KBM-7 (cell line): ENCODE results near the gene RAP1GAP2.
A peak's percentile ranks its signal among the peaks of the same experiment; 100 is the strongest.

Experiments used
- DNase-seq: peaks from one replicate; pipeline ENCODE4 v3.0.0-alpha.2; 2015
- in situ Hi-C: fragments of 300-500 bp; cut with MboI; formaldehyde crosslinking; loops from 2 replicates; pipeline ENCODE4 v1.14.3; 2020; ENCODE audit warnings: low sequenced_read_pairs, low pct_unique_long_range_greater_than_20kb, mixed read lengths

Gene RAP1GAP2

GRCh38 chr17:2954898-2955445, 158.7 kb downstream of the RAP1GAP2 start:
- in situ Hi-C loops: no loop called here
- peak; percentile 36 for DNase-seq

DNA sequence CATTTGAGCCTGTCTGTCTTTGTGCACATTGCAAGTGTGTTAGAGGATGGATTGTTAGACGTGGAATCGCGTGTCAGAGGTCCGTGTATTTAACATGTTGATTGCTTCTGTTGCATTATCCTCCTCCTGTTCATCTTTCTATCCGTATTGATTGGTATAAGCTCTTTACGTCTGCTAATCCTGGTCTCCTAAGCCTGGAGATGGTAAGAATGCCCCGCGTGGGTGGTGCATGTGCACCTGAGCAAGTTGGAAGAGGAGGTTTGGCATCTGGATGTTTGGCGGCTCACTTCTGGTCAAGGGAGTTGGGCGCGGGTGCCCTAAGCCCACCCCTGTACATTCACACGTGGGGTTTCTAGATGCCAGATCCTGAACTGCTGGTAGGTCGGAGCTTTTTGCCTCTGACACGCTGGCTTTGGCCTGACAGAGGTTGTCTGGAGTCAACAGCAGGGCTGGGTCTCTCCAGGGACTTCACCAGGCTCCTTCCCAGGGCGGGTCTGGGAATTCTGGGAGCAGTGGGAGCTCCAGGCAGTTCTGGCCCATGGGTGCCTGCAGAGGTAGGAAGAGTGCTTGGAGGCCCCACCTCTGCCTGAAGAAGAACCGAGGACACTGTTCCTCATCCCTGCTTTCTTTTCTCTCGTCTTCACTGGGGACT, 159.8 kb downstream of the RAP1GAP2 start:
- no peak for DNase-seq
- in situ Hi-C loops: no loop called here

DNA sequence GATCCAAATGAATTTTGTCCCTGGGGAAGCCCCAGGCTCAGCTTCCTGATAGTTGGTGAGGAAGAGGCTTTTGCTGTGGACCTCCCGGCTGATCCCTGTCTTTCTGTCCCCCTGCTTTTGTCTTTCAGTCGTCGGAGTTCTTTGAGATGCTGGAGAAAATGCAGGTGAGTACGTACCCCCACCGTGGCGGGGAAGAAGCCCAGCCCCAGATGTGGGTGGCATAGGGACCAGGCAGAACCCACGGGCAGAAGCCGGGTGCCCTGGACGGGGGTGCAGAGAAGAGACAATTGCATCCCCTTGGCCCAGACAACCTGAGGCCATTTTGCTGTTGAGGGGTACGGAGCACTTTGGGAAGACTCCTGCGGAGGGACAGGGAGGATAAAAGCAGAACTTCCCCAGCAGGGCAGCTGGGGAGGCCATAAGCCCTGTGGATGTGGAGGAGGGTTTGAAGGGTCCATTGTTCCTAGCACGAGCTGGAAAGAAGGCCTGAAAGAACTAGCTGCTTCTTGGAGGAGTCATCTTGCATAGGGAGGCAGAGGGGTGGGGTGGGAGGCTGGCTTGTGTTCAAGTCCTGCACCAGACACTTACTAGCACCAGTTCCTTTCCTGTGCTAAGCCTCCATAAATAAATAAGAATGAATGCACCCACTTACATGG, 161.5 kb downstream of the RAP1GAP2 start:
- in situ Hi-C loops: no loop called here
- no peak for DNase-seq

- in situ Hi-C loops: no loop called here
These were observed 162.5 kb downstream of the RAP1GAP2 start for GRCh38 chr17:2958706-2959222.

DNA sequence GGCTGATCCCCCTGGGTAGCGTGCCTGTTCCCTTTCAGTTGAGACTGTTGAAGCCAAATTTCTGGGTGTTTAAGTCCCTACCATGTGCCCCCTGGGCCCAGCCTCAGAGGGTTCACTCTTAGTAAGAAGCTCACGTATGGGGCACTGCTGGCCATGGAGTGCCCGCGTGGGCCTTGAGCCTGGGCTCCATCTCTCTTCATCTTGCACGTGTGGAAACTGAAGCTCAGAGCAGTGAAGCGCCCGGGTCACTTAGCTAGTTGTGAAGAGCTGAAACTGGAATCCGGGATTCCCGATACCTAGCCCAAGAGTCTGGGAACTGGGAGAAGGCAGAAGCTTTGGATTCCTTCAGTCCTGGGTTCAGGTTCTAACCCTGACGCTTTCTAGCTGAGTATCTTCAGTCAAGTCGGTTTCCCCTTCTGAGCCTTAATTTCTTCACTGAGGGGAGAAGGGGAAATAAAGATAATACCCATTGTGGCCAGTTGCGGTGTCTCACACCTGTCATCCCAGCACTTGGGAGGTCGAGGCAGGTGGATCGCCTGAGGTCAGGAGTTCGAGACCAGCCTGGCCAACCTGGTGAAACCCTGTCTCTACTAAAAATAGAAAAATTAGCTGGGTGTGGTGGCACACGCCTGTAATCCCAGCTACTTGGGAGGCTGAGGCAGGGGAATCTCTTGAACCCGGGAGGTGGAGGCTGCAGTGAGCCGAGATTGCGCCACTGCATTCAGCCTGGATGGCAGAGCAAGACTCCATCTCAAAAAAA, 163.3 kb downstream of the RAP1GAP2 start:
- no peak for DNase-seq
- in situ Hi-C loops: no loop called here

More at GRCh38 chr17:2958706-2959222, 162.5 kb downstream of the RAP1GAP2 start:
- DNase-seq: no peak

DNA sequence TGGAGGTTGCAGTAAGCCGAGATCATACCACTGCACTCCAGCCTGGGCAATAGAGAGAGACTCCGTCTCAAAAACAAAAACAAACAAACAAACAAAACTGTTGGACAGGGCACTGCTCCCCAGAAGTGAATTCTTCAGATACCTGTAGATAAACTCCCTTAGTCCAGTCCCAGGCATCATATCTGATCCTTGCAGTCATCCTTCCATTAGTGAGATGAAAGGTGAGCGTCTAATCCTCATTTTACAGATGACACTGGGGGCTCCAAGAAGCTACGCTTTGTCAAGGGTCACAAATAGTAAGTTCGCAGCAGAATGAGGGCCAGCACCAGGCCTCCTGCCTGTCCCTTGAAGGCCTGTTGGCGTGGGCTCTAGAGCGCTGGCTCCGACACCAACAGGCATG, 165.2 kb downstream of the RAP1GAP2 start:
- in situ Hi-C loops: no loop called here
- no peak for DNase-seq

DNA sequence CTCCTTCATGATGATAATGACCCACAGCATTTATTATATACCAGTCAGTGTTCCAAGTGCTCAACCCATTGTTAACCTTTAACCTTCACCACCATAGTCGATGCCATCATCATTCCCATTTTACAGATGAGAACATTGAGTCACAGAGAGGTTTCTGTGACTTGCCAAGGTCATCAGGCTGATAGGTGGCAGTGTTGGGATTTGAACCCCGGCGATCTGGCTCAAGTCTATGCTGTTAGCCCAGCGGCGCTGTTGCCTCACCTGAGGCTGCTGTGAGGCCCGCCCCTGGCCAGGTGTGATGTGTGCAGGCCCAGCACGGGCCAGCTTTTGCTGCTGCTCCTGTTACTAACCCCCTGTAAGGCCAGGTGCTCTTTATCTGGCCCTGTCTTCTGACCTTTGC, 166.0 kb downstream of the RAP1GAP2 start:
- in situ Hi-C loops: no loop called here
- no peak for DNase-seq

- DNase-seq: no peak
- in situ Hi-C loops: no loop called here
These were observed 166.5 kb downstream of the RAP1GAP2 start for GRCh38 chr17:2962729-2963128.

- in situ Hi-C loops: no loop called here
- no peak for DNase-seq
These were observed 167.2 kb downstream of the RAP1GAP2 start for GRCh38 chr17:2963332-2964027.

DNA sequence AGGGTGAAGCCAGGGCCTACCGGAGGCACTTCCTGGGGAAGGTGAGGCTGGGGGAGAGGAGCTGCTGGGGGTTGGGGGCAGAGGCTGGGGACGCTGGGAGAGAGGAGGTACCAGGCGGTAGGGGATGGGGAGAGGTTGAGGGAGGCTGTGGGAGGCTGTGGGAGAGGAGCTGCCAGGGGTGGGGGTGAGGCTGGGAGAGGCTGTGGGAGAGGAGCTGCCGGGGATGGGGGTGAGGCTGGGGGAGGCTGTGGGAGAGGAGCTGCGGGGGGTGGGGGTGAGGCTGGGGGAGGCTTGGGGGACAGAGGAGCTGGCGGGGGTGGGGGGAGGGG, 167.8 kb downstream of the RAP1GAP2 start:
- DNase-seq: no peak
- in situ Hi-C loops: no loop called here

- in situ Hi-C loops: no loop called here
- no peak for DNase-seq
These were observed 168.1 kb downstream of the RAP1GAP2 start for GRCh38 chr17:2964370-2964769.

GRCh38 chr17:2964831-2965230, 168.6 kb downstream of the RAP1GAP2 start:
- in situ Hi-C loops: no loop called here
- DNase-seq: no peak

GRCh38 chr17:2965621-2966595, 169.7 kb downstream of the RAP1GAP2 start:
- in situ Hi-C loops: no loop called here
- DNase-seq: no peak

DNA sequence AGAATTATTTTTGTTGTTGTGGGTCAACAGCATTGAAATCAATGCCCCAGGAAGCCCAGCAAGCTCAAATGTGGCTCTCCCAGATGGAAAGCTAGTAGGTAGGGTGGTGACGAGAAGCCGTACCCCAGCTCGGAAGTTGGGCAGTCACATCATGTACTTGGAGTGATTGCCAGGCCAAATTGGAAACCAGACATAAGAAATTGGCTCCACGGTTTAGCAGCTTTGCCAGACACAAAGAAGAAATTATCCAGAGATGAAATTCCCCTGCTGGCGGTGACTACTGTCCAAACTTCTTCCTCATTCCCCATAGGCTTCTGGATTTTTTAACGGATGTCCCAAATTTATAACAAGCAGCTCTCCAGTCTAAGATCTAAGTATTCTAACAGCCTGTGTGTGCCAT, 171.3 kb downstream of the RAP1GAP2 start:
- in situ Hi-C loops: no loop called here
- no peak for DNase-seq

GRCh38 chr17:2971851-2972250, 175.6 kb downstream of the RAP1GAP2 start:
- in situ Hi-C loops: no loop called here
- DNase-seq: no peak

- in situ Hi-C loops: no loop called here
- no peak for DNase-seq
These were observed 176.5 kb downstream of the RAP1GAP2 start for GRCh38 chr17:2972749-2973148.

DNA sequence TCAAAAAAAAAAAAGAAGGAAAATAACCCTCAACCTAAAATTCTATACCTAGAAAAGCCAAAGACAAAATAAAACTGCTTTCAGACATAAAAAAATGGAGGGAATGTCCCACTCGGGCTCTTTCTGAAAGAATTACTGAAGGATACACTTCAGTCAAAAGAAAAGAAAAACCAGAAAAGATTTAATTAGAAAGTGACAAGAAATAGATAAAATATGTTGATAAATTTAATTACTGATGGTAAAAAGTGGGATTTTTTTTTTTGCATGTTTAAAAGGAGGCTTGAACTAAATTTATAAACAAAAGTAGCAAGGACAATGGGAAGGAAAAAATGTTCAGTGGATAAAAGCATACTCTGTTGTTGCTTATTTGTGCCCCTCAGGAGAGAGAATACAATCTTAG, 178.1 kb downstream of the RAP1GAP2 start:
- in situ Hi-C loops: no loop called here
- no peak for DNase-seq

DNA sequence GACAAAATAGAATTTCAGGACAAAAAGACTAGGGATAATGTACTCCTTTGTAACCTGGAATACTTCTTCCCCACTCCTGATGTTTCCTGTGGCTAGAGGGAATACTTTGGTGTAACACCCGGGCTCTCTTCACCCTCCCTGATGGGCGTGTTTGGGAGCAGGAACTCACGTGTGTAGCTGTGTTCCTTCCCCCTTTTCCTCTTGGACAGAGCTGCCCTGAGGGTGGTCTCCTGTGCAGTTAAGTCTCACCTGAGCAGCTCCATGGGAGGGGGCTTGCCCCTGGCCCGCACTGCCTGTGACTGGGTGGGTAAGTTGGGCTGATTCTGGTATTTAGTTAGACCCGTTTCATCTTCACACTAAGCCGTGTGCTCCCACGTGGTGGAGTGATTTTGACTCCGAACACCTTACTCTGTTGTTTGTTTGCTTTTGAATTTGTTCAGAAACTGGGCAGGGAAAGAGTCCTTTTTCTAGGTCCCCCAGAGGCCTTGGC, 179.3 kb downstream of the RAP1GAP2 start:
- in situ Hi-C loops: no loop called here
- DNase-seq: no peak
